Stimulated activated naive CD8-positive, alpha-beta T cell treated with anti-CD3 and anti-CD28 coated beads, Interleukin-15, amount 100 ng/mL, for 72 hours (primary cell): Measurements from ENCODE around the gene NFIA.

ENCODE experiments used
- ATAC-seq: fragments of 150-1000 bp; cut with Tn5 transposase; 2 replicates; pipeline ENCODE4 v1.10.0; 2021; ENCODE audit warnings: mild to moderate bottlenecking, moderate library complexity
- DNase-seq, 2 donors: peaks; one replicate each; pipeline ENCODE4 v3.0.0; 2021 to 2022
- H3K27ac Mint-ChIP-seq, 2 donors: one replicate each; pipeline ENCODE4 v1.8.0; 2022; ENCODE audit warnings: mild to moderate bottlenecking in 2 of 2, mixed read lengths in 2 of 2, moderate library complexity in 2 of 2
- H3K27me3 Mint-ChIP-seq: one replicate; pipeline ENCODE4 v1.8.0; 2022; ENCODE audit warnings: mixed read lengths
- H3K4me1 Mint-ChIP-seq: one replicate; pipeline ENCODE4 v1.8.0; 2022; ENCODE audit warnings: mild to moderate bottlenecking, mixed read lengths
- H3K4me3 Mint-ChIP-seq, 2 donors: one replicate each; pipeline ENCODE4 v1.8.0; 2022; ENCODE audit warnings: mild to moderate bottlenecking in 2 of 2, mixed read lengths in 2 of 2, moderate library complexity in 1 of 2
- H3K9me3 Mint-ChIP-seq, 2 donors: one replicate each; pipeline ENCODE4 v1.8.0; 2022; ENCODE audit warnings: mixed read lengths in 2 of 2

Gene NFIA

GRCh38 chr1:61247881-61248752 is 165.8 kb downstream of the NFIA start:
- peaks cover 10% of the 10 kb centered on the region for H3K4me1 Mint-ChIP-seq
- H3K27ac Mint-ChIP-seq = no peak overlapping the region
- no peak overlapping the region for H3K4me3 Mint-ChIP-seq
- no peak for ATAC-seq
- no peak for DNase-seq
- no peaks in the 10 kb centered on the region for H3K9me3 Mint-ChIP-seq
- H3K27me3 Mint-ChIP-seq = no peaks in the 10 kb centered on the region

GRCh38 chr1:61250933-61251332 is 168.6 kb downstream of the NFIA start:
- no peak overlapping the region for H3K4me3 Mint-ChIP-seq
- H3K4me1 Mint-ChIP-seq = peaks cover 30% of the 10 kb centered on the region
- DNase-seq (no peak), ATAC-seq (no peak)
- H3K27me3 Mint-ChIP-seq = no peaks in the 10 kb centered on the region
- H3K9me3 Mint-ChIP-seq = no peaks in the 10 kb centered on the region
- H3K27ac Mint-ChIP-seq = no peak overlapping the region

- DNase-seq (peak in 1 of 2 donors; percentile 11), ATAC-seq (no peak)
These were observed 170.8 kb downstream of the NFIA start for GRCh38 chr1:61253059-61253735.

GRCh38 chr1:61253912-61254633 is 171.7 kb downstream of the NFIA start:
- H3K4me1 Mint-ChIP-seq = peaks cover 30% of the 10 kb centered on the region
- H3K9me3 Mint-ChIP-seq = no peaks in the 10 kb centered on the region
- DNase-seq = no peak
- no peaks in the 10 kb centered on the region for H3K27me3 Mint-ChIP-seq
- ATAC-seq = no peak
- H3K4me3 Mint-ChIP-seq = no peak overlapping the region
- no peak overlapping the region for H3K27ac Mint-ChIP-seq

More at GRCh38 chr1:61253059-61253735, 170.8 kb downstream of the NFIA start:
- H3K4me1 Mint-ChIP-seq = peaks cover 30% of the 10 kb centered on the region
- H3K9me3 Mint-ChIP-seq = no peaks in the 10 kb centered on the region
- H3K4me3 Mint-ChIP-seq = no peak overlapping the region
- H3K27me3 Mint-ChIP-seq = no peaks in the 10 kb centered on the region
- H3K27ac Mint-ChIP-seq = no peak overlapping the region

GRCh38 chr1:61254634-61255357 is 172.4 kb downstream of the NFIA start:
- DNase-seq = no peak
- H3K27ac Mint-ChIP-seq = no peak overlapping the region
- peak overlapping the region; percentile 9 to 12 for H3K4me3 Mint-ChIP-seq
- no peaks in the 10 kb centered on the region for H3K27me3 Mint-ChIP-seq
- H3K4me1 Mint-ChIP-seq = peaks cover 30% of the 10 kb centered on the region
- H3K9me3 Mint-ChIP-seq = no peaks in the 10 kb centered on the region
- ATAC-seq = peak; percentile 59

GRCh38 chr1:61255358-61255703 is 173.0 kb downstream of the NFIA start:
- Mint-ChIP-seq H3K4me1 (peaks cover 30% of the 10 kb centered on the region), H3K27ac (no peak overlapping the region), H3K27me3 (no peaks in the 10 kb centered on the region), H3K9me3 (no peaks in the 10 kb centered on the region), H3K4me3 (no peak overlapping the region)
- ATAC-seq (no peak), DNase-seq (no peak)

GRCh38 chr1:61259379-61260148 is 177.2 kb downstream of the NFIA start:
- DNase-seq (no peak), ATAC-seq (no peak)
- H3K4me3 Mint-ChIP-seq = no peak overlapping the region
- H3K27me3 Mint-ChIP-seq = no peaks in the 10 kb centered on the region
- no peaks in the 10 kb centered on the region for H3K9me3 Mint-ChIP-seq
- H3K27ac Mint-ChIP-seq = no peak overlapping the region
- peaks cover 18% of the 10 kb centered on the region for H3K4me1 Mint-ChIP-seq

- Mint-ChIP-seq H3K4me1 (peaks cover 12% of the 10 kb centered on the region), H3K4me3 (no peak overlapping the region)
- no peak for ATAC-seq
These were observed 177.8 kb downstream of the NFIA start for GRCh38 chr1:61260171-61260570.

GRCh38 chr1:61261595-61261994 is 179.2 kb downstream of the NFIA start:
- DNase-seq (no peak), ATAC-seq (no peak)
- Mint-ChIP-seq H3K27me3 (no peaks in the 10 kb centered on the region), H3K4me3 (no peak overlapping the region), H3K27ac (no peak overlapping the region), H3K4me1 (peaks cover 5% of the 10 kb centered on the region), H3K9me3 (no peaks in the 10 kb centered on the region)

More at GRCh38 chr1:61260171-61260570, 177.8 kb downstream of the NFIA start:
- no peaks in the 10 kb centered on the region for H3K27me3 Mint-ChIP-seq
- H3K27ac Mint-ChIP-seq = no peak overlapping the region
- no peak for DNase-seq
- no peaks in the 10 kb centered on the region for H3K9me3 Mint-ChIP-seq

- Mint-ChIP-seq H3K27ac (no peak overlapping the region), H3K4me3 (no peak overlapping the region), H3K9me3 (no peaks in the 10 kb centered on the region), H3K4me1 (peaks cover 5% of the 10 kb centered on the region), H3K27me3 (no peaks in the 10 kb centered on the region)
- DNase-seq = no peak
- ATAC-seq = no peak
These were observed 181.8 kb downstream of the NFIA start for GRCh38 chr1:61263905-61264824.

GRCh38 chr1:61264825-61265242 is 182.5 kb downstream of the NFIA start:
- no peaks in the 10 kb centered on the region for H3K27me3 Mint-ChIP-seq
- no peak overlapping the region for H3K27ac Mint-ChIP-seq
- no peaks in the 10 kb centered on the region for H3K9me3 Mint-ChIP-seq
- peaks cover 5% of the 10 kb centered on the region for H3K4me1 Mint-ChIP-seq
- DNase-seq (no peak), ATAC-seq (no peak)
- H3K4me3 Mint-ChIP-seq = no peak overlapping the region

- no peaks in the 10 kb centered on the region for H3K27me3 Mint-ChIP-seq
- ATAC-seq = no peak
- no peak overlapping the region for H3K27ac Mint-ChIP-seq
- no peak overlapping the region for H3K4me3 Mint-ChIP-seq
- no peak for DNase-seq
- H3K9me3 Mint-ChIP-seq = no peaks in the 10 kb centered on the region
- peaks cover 10% of the 10 kb centered on the region for H3K4me1 Mint-ChIP-seq
These were observed 183.3 kb downstream of the NFIA start for GRCh38 chr1:61265665-61266064.

GRCh38 chr1:61266738-61267137 is 184.4 kb downstream of the NFIA start:
- peak; percentile 39 for ATAC-seq
- no peaks in the 10 kb centered on the region for H3K9me3 Mint-ChIP-seq
- DNase-seq = no peak
- no peak overlapping the region for H3K4me3 Mint-ChIP-seq
- H3K4me1 Mint-ChIP-seq = peaks cover 11% of the 10 kb centered on the region
- H3K27ac Mint-ChIP-seq = no peak overlapping the region
- H3K27me3 Mint-ChIP-seq = no peaks in the 10 kb centered on the region
